Inflammatory macrophage (primary cell): Measurements from ENCODE around the gene ARMC7.

ENCODE experiments used
- DNase-seq, 2 donors: peaks; one replicate each; pipeline ENCODE4 v3.0.0-alpha.2; 2020 to 2022

Gene ARMC7

DNA sequence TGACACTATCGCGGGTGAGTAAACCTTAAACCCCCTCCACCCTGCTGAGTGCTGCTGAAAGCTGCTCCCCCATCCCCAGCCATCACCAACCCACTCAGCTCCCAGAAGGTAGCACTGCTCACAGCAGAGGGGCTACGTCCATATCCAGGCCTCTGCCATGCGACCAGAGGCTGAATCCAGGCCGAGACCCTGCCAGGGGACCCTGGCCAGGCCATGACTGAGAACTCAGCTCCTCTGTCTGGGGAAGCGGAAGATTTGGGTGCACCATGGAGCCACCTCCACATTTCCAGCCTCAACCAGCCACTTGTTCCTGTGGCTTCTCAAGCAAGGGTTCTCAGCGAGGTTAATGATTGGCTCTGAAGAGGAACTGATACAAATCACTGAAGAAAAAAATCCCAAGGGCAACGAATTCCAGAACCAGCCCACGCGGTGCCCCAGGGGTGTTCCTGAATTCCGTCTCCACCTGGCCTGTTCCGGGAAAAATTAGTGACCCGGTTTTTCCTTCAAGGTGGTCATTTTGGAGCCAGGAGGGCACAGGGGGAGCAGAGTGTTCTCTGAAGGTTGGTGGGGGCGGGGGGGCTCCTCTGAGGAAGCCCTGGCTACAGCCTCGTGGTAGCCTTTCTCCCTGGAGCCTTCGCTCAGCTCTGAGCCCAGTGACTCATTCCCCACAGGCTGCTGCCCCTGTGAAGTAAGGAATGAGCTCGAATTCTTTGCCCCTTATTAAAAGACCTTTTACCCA is 31.3 kb upstream of the ARMC7 start:
- DNase-seq, result peak; percentile 58 to 75

DNA sequence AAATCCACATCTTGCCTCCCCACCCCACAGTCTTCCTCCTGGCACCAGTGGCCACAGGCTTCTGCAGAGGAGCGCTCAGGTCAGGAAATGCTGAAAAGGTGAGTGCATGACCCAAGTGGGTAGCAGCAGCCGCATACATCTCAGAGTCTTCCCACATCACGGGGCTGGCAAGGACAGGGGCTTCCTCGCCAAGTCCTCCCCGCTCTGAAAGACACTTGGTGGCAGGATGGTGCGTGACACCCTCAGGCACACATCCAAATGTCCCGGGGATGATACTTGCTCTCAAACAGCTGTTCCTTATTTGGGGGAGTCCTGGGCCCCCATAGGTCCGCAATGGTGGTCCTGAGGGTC is 30.8 kb upstream of the ARMC7 start:
- no peak for DNase-seq

DNA sequence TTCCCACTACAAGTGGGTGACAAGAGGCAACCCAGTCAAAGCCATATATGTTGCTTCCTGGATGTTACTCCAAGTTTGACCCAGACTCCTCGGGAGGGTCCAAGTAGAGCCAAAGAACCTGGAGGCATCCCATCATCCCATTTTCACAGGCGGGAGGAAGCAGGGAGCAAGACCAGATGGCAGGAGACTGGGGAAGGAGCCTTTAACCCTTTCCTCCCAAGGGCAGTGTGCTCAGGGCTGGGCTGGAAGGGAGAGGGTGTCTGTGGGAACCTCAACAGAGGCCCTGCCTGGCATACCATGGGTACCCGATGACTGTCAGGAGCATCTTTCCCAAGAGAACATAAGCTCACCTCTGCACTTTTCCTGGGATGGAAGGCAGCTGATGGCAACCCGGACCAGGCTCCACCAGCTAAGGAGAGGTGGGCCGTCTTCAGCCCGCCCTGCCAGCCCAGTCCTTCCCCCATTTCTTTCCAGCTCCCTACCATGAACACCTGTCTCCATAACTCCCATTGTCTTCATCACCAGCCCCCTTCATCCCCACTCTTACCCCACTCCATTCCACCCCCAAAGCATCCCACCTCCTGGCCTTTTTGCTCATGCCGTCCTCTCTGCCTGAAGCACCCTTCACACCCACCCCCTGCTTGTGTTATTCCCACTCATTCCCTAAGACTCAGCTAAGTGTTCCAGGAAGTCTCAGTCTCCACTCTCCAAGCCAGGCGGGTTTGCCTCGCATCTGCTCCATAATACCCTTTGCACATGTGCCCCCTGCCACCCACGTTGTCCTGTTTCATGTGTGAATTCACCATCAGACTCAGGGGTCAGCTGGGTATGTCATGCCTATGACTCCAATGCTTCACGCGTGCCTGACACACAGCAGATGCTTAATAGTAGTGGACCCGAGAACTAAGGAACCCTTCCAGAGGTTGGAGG is 27.9 kb upstream of the ARMC7 start:
- no peak for DNase-seq

DNA sequence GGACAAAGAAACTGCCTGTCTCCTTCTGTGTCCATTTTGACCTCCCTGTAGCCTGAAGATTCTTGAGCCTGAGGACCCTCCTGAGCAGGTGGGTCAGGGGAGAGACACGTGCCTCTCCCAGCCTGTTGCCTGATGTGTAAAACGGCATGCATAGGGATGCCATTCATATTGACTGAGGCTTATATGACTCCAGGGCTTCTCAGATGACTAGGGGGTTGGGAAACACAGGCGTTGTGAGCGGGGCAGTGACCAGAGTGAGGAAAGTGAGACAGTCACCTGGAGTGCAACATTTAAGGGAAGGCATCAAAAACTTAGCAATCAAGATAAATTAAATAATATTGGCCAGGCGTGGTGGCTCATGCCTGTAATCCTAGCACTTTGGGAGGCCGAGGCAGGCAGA is 27.1 kb upstream of the ARMC7 start:
- DNase-seq, result no peak

- DNase-seq, result no peak
Observed at GRCh38 chr17:75084039-75084660, 25.6 kb upstream of the ARMC7 start.

DNA sequence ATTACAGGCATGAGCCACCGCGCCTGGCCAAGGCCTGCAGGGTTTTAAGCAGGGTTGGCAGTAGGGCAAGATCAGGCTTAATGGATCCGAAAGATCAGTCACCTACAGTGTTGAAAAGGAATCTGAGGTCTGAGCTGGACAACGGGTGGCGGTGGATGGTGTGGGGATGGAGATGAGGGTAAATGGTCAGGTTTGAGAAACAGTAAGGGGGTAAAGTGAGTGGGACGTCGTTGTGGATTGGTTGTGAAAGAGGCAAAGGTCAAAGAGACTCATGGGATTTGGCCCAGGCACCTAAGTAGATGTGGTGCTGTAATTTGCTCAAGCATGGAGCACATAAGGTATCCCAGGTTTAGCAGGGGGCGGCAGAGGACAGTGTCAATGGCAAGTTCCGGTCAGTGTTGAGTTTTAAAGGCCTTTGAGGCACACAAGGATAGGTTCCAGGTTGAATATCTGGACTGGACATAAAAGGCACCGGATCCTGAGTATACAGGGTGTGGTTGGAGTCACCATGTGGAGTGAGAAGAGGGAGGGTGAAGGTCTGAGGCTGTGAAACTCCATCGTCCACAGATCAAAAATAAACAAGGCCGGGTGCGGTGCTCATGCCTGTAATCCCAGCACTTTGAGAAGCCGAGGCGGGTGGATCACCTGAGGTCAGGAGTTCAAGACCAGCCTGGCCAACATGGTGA is 23.1 kb upstream of the ARMC7 start:
- DNase-seq, result no peak

DNA sequence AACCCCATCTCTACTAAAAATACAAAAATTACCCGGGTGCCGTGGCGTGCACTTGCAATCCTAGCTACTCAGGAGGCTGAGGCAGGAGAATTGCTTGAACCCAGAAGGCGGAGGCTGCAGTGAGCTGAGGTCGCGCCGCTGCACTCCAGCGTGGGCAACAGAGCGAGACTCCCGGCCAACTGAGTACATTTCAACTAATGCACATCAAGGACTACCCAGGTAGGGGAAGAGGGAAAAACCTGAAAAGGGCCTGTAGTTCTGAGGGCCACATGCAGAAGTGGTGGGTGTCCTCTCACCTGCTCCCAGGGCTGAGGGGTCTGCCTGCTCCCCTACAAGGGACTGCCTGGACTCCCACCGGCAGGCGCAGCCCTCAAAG is 22.6 kb upstream of the ARMC7 start:
- no peak for DNase-seq

DNA sequence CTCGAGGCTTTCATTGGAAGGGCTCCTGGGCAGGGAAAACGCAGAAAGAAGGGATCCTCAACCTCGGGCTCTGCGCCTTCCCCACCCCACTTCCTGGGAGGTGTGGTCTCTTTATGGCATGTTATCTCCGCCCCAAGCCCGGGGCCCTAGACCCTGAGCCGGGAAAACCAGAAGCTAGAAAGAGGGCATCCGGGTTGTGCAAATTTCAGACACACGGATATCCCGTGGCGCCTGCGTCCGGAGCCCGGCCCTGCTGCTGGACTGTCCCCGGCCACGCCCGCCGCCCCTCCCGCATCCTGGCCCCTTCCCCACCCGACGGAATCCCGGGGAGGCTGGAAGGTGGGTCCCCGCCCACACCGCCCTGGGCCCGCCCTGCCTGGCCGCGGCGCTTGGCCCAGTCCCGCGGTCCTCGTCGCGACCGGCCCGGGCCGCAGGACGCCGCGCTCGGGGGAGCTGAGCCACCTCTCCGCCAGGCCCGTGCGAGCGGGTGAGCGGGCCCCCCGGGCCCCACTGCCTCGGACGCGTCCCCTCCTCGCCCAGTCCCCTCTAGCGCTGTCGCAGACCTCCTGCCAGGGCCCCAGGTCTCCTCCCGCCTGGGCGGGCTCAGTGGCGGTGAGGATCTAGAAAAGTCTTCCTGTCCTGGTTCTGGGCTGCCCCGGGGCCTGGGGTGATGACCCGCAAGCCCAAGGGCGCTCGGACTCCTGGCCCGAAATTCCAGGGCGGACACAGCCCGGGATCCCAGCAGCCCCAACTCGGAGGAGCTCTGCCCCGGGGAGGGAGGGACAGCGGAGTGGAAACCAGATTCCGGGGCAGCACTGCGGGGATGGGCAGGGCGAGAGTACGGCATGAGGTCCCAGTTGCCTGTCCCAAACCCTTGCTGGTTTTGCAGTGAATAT is 22.0 kb upstream of the ARMC7 start, which contains the start of gene SLC16A5:
Gene SLC16A5, plus strand, starts transcription at position 397 of the 896 bp plus-strand sequence. CDS start 5,683 bp downstream, outside the sequence.
- DNase-seq, result peak; percentile 91 to 93

GRCh38 chr17:75088465-75089417 is 21.0 kb upstream of the ARMC7 start:
- DNase-seq, result peak; percentile 64 to 77

GRCh38 chr17:75090871-75091854 is 18.6 kb upstream of the ARMC7 start:
- DNase-seq, result no peak

DNA sequence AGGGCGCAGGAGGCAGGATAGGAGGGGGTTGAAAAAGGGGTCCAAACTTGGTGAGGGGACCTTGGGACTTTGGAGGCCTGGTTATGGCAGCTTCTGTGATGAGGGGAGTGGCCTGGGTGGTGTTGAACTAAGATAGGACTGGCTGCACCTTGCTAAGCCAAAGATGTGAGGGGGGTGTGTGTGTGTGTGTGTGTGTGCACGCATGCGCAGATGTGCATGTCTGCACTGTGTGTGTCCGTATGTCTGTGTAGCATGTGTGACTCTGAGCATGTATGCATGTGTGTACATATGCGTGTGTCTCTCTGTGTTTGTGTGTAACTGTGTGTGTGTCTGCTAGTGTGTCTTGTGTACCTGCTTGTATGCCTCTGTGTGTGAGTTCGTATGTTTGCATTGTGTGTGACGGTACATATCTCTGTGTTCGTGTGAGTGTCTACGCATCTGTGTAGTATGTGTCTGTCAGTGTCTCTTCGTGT is 17.9 kb upstream of the ARMC7 start:
- no peak for DNase-seq

- no peak for DNase-seq
Observed at GRCh38 chr17:75093548-75094158, 16.1 kb upstream of the ARMC7 start.

DNA sequence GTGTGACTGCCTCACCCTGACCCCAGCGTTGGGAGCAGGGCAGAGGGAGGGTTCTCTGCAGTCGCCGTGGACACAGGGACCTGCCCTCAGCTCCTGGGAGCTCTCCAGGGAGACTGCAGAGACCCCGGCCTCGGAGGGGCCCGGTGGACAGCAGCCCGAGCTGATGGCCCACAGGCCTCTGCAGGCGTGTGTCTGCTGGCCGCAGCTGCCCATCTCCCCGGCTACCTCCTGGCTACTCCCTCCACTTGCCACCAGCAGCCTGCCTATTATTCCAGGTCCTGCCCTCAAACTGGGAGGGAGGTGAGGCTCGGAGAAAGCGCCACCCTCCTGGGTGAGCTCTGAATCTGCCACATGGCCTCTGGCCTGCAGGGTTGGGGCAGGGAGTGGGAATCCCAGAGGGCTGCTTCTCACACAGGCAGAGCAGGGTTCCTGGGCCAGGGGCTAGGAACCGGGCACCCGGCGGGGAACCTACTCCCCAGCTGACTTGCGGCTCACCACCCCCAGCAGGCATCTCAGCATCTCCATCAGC is 14.8 kb upstream of the ARMC7 start:
- DNase-seq, result no peak

DNA sequence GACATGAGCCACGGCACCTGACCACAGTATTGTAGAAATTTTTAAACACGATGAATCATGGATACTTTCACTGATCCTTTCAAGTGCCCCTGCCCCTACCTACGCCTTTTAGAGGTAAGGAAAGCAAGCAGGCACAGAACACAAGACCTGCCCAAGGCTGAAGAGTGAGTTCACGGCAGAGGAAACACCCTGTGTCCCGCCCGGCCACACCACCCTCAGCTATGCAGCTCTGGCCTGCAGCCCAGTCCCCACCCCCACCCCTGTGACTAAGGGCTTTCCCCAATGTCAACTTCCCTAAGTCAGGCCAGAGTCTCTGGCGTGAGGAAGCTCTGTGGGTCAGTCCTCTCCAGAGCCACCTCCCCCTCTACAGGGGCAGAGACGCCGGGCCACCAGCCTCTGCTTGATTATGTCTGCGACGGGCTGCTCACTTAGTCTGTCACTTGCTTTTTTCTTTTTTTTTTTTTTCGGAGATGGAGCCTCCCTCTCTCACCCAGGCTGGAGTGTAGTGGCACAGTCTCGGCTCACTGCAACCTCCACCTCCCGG is 13.6 kb upstream of the ARMC7 start:
- DNase-seq, result peak; percentile 96

DNA sequence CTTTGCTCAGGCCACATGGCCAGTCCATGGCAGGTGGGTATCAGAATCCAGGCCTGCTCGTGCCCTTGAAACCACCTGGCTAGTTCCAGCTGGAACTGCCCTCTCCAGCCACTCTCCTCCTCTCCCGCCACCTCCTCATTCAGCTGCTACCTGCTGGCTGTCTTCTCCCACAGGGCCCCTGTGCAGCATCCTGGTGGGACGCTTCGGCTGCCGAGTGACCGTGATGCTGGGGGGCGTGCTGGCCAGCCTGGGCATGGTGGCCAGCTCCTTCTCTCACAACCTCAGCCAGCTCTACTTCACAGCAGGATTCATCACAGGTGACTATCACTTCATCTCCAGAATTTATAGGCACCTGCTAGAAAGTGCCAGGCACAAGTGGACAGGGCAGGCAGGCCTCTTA is 11.9 kb upstream of the ARMC7 start:
- no peak for DNase-seq

DNA sequence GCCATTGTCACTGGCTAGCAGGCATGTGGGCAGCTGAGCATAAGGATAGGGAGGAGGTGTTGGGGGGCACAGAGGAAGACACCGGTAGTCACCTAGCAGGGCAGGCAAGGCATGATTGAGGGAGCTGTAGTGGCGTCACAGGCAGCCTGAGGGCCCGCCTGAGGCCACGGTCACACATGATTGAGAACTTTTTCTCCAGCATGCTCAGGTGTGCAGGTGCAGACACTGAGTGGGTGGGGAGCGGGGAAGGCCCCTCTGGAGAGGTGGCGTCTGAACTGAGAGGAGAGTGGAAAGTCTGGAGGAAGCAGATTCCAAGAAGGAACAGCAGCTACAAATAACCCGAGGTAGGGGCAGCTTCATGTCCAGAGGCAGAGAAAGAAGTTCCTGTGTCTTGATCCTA is 10.9 kb upstream of the ARMC7 start:
- no peak for DNase-seq

GRCh38 chr17:75099881-75100595 is 9.7 kb upstream of the ARMC7 start:
- no peak for DNase-seq
